Measurements from ENCODE around the gene CCDC51. TPM values are rescaled to one million over a fixed set of nuclear protein-coding genes. Genes with fewer than 3 reads are reported as not detected.

Gene CCDC51
- total RNA-seq, 1 donor, result 17.4 TPM

DNA sequence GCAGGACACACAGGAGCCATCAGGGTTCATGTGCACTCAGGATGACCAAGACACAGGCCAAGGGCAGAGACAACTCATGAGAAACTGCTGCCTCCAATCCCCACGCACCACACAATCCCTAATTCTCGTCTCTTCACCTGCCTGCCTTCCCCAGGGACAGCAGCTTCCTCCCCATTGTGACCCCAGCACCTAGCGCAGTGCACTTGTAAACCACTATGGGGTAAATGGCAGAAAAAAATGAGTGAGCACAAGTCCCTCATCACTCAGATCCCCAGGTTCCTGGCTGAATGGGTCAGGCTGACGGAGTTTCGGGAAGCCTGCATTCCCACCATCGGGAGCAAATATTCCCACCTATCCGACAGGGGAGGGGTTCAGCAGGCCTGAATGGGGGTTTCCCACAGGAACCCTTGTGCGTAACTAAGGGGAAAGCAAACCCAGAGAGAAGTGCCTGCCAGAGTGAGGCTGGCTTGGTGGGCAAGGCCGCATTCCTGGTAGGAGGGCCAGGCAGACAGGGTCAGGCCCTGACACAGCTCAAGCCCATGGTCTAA is 28.8 kb downstream of the CCDC51 start:
- H3K27ac ChIP-seq (ENCODE audit: low read depth, low read length), result no peak overlapping the region
- peak; percentile 32 for DNase-seq (ENCODE audit: insufficient read length, low spot score, missing footprints)
- no peak overlapping the region for H2AFZ ChIP-seq (ENCODE audit: low read length)
- no peaks in the 10 kb centered on the region for H4K20me1 ChIP-seq (ENCODE audit: insufficient read depth, low read length)
- no peaks in the 10 kb centered on the region for H3K9me3 ChIP-seq (ENCODE audit: low read depth, low read length)
- no peaks in the 10 kb centered on the region for H3K4me1 ChIP-seq (ENCODE audit: insufficient read depth, low read length)
- no peak overlapping the region for H3K4me2 ChIP-seq (ENCODE audit: insufficient read depth, low read length)
- no peak overlapping the region for H3K4me3 ChIP-seq (ENCODE audit: insufficient read depth, low read length)
- no peaks in the 10 kb centered on the region for H3K36me3 ChIP-seq (ENCODE audit: insufficient read depth, low read length)
- no peaks in the 10 kb centered on the region for H3K79me2 ChIP-seq (ENCODE audit: insufficient read depth, low read length)
- H3K27me3 ChIP-seq (ENCODE audit: insufficient read depth, low read length), result no peaks in the 10 kb centered on the region
- TF ChIP-seq, protein P1, sequence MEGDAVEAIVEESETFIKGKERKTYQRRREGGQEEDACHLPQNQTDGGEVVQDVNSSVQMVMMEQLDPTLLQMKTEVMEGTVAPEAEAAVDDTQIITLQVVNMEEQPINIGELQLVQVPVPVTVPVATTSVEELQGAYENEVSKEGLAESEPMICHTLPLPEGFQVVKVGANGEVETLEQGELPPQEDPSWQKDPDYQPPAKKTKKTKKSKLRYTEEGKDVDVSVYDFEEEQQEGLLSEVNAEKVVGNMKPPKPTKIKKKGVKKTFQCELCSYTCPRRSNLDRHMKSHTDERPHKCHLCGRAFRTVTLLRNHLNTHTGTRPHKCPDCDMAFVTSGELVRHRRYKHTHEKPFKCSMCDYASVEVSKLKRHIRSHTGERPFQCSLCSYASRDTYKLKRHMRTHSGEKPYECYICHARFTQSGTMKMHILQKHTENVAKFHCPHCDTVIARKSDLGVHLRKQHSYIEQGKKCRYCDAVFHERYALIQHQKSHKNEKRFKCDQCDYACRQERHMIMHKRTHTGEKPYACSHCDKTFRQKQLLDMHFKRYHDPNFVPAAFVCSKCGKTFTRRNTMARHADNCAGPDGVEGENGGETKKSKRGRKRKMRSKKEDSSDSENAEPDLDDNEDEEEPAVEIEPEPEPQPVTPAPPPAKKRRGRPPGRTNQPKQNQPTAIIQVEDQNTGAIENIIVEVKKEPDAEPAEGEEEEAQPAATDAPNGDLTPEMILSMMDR (IDR thresholded peaks at IDR 0.05; ENCODE audit: extremely low read depth, low read depth, low read length), result no peak

DNA sequence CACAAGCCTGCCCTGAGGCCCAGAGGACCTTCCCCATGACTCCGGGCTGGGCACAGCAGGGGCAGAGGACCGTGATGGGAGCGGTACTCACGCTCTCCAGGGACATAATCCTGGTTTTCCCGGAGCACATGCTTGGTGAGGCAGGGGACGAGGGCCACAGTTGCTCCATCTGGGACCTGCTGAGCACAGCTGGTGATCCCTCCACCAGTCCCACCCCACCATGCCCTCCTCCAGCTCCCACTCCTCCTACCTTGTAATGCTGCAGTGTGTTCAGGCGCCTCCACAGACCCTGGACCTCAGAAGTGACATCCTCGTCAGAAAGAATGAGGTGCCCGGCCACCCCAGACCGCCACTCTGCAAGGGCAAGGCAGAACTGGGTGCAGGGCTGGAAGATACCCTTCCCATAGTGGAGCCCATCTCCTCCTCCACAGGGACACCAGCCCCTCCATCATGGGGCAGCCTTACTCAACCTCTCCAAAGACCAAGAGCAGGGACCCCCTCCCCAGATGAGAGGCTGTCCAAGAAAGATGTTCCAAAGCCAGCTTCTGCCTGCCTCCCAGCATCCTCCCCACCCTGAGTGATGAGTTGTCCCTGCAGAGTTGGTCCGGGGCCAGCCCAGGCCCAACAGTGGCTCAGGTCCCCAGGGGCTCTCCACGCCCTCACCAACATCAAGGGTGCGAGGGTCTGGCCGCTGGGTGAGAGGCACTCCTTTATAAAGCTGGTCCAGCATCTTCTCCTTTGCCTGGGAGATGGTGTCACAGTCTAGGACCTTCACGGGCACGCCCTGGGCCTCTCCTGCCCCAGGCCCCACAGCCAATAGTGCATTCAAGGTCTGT is 29.5 kb downstream of the CCDC51 start:
- Histone ChIP-seq H3K9me3 (ENCODE audit: low read depth, low read length) (no peaks in the 10 kb centered on the region), H3K27me3 (ENCODE audit: insufficient read depth, low read length) (no peaks in the 10 kb centered on the region), H3K36me3 (ENCODE audit: insufficient read depth, low read length) (no peaks in the 10 kb centered on the region), H3K4me3 (ENCODE audit: insufficient read depth, low read length) (no peak overlapping the region), H3K4me2 (ENCODE audit: insufficient read depth, low read length) (no peak overlapping the region), H3K4me1 (ENCODE audit: insufficient read depth, low read length) (no peaks in the 10 kb centered on the region), H2AFZ (ENCODE audit: low read length) (no peak overlapping the region), H3K79me2 (ENCODE audit: insufficient read depth, low read length) (no peaks in the 10 kb centered on the region), H4K20me1 (ENCODE audit: insufficient read depth, low read length) (no peaks in the 10 kb centered on the region), H3K27ac (ENCODE audit: low read depth, low read length) (no peak overlapping the region)
- TF ChIP-seq, protein P1 (IDR thresholded peaks at IDR 0.05; ENCODE audit: extremely low read depth, low read depth, low read length), result no peak
- peak; percentile 79 for DNase-seq (ENCODE audit: insufficient read length, low spot score, missing footprints)

DNA sequence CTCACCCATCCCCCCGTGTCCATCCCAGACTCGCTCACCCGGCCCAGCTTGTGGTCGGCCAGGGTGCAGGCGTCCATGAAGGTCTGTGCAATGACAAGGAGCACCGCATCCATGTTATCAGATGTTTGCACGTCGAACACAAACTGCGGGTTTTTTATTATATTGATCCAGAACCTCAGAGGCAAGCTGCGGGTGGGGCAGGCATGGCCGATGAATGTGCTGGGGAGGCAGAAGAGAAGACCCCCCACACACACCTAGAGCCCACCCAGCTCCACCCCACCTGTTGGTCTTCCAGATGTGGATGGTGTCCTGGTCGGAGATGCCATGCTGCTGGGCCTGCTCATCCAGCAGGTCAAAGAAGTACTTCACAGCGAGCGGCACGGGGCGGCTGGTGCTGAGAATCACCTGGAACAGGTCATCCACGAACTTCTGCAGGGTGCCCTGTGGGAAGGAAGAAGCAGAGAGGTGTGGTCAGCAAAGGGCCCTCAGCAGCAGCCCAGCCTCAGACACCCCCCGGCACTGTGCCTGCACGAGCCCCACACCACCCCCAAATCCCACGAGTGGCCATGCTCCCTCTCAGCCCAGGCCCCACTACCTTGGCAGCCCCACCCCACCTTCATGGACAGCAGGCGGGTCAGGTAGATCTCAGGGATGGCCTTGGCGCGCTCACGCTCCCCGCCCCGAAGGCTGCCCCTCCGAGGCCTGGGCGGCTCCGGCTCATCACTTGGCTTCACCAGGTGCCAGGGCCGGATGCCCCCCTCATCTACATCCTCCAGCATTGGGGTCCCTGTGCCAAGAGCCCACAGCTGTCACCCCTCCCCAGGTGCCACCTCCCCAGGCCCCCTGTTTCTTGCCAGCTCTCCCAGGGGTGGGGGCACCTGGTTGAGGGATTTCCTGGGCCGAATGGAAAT is 30.4 kb downstream of the CCDC51 start:
- Histone ChIP-seq H3K79me2 (ENCODE audit: insufficient read depth, low read length) (no peaks in the 10 kb centered on the region), H3K9me3 (ENCODE audit: low read depth, low read length) (no peaks in the 10 kb centered on the region), H3K27me3 (ENCODE audit: insufficient read depth, low read length) (no peaks in the 10 kb centered on the region), H3K4me3 (ENCODE audit: insufficient read depth, low read length) (no peak overlapping the region), H3K4me2 (ENCODE audit: insufficient read depth, low read length) (no peak overlapping the region), H3K27ac (ENCODE audit: low read depth, low read length) (no peak overlapping the region), H2AFZ (ENCODE audit: low read length) (no peak overlapping the region), H4K20me1 (ENCODE audit: insufficient read depth, low read length) (no peaks in the 10 kb centered on the region), H3K4me1 (ENCODE audit: insufficient read depth, low read length) (no peaks in the 10 kb centered on the region), H3K36me3 (ENCODE audit: insufficient read depth, low read length) (no peaks in the 10 kb centered on the region)
- TF ChIP-seq, protein P1 (IDR thresholded peaks at IDR 0.05; ENCODE audit: extremely low read depth, low read depth, low read length), result no peak
- DNase-seq (ENCODE audit: insufficient read length, low spot score, missing footprints), result peak; percentile 73
